HepG2 (cell line): ENCODE measurements around the gene ZCCHC8. TPM values are rescaled to one million over a fixed set of nuclear protein-coding genes. Genes with fewer than 3 reads are reported as not detected.
A peak's percentile ranks its signal among the peaks of the same experiment; 100 is the strongest.

ENCODE experiments used
- BCLAF1 ChIP-seq: fragments of 450-650 bp; IDR thresholded peaks from 2 replicates; pipeline ENCODE4 v1.6.1; 2017; ENCODE audit warnings: mild to moderate bottlenecking
- CAMTA2 ChIP-seq: sonication (generic); formaldehyde crosslinking; IDR thresholded peaks from 2 replicates; pipeline ENCODE4 v1.4.0; 2020; ENCODE audit warnings: mild to moderate bottlenecking, missing genetic modification reagents, borderline replicate concordance
- HMGA1 ChIP-seq: sonication (generic); formaldehyde crosslinking; conservative IDR thresholded peaks from 2 replicates; pipeline ENCODE4 v1.4.0; 2020; ENCODE audit warnings: missing genetic modification reagents
- KDM4B ChIP-seq: sonication (generic); formaldehyde crosslinking; IDR thresholded peaks from 2 replicates; pipeline ENCODE4 v1.4.0; 2020; ENCODE audit warnings: missing genetic modification reagents
- KLF12 ChIP-seq: sonication (generic); formaldehyde crosslinking; IDR thresholded peaks from 2 replicates; pipeline ENCODE4 v1.4.0; 2020; ENCODE audit warnings: missing genetic modification reagents, borderline replicate concordance
- NAIF1 ChIP-seq: sonication (generic); formaldehyde crosslinking; IDR thresholded peaks from 2 replicates; pipeline ENCODE4 v1.5.0; 2020; ENCODE audit warnings: mild to moderate bottlenecking, missing genetic modification reagents, borderline replicate concordance
- NR2F2 ChIP-seq: IDR thresholded peaks from 2 replicates; pipeline ENCODE4 v1.6.1; 2012; ENCODE audit warnings: low read depth, inconsistent platforms, borderline replicate concordance
- POGZ ChIP-seq: sonication (generic); formaldehyde crosslinking; IDR thresholded peaks from 2 replicates; pipeline ENCODE4 v1.4.0; 2020; ENCODE audit warnings: mild to moderate bottlenecking, missing genetic modification reagents
- SALL2 ChIP-seq: sonication (generic); formaldehyde crosslinking; IDR thresholded peaks from 2 replicates; pipeline ENCODE4 v1.8.1; 2023; ENCODE audit warnings: mild to moderate bottlenecking, missing genetic modification reagents, inconsistent platforms
- TBL1XR1 ChIP-seq: fragments of 150-350 bp; IDR thresholded peaks from 2 replicates; pipeline ENCODE4 v1.6.1; 2014; ENCODE audit warnings: borderline replicate concordance, low read length; ENCODE audit not compliant: partially characterized antibody
- TCF12 ChIP-seq, 2 experiments: fragments of 450-650 bp in 1 of 2; sonication (generic) in 1 of 2; formaldehyde crosslinking in 1 of 2; IDR thresholded peaks; 2 replicates each; pipeline versions ENCODE4 v1.6.1 to v1.8.0; 2017 to 2022; ENCODE audit warnings: antibody characterized with exemption in 1 of 2, mild to moderate bottlenecking in 1 of 2, missing genetic modification reagents in 1 of 2, moderate library complexity in 1 of 2
- TOPORS ChIP-seq: sonication (generic); formaldehyde crosslinking; IDR thresholded peaks from 2 replicates; pipeline ENCODE4 v1.8.0; 2023; ENCODE audit warnings: mild to moderate bottlenecking, missing genetic modification reagents
- ZC3H13 ChIP-seq: sonication (generic); formaldehyde crosslinking; IDR thresholded peaks from 2 replicates; pipeline ENCODE4 v1.8.1; 2023; ENCODE audit warnings: mild to moderate bottlenecking, missing genetic modification reagents, moderate library complexity
- ZFAT ChIP-seq: sonication (generic); formaldehyde crosslinking; conservative IDR thresholded peaks from 2 replicates; pipeline ENCODE4 v1.8.1; 2023; ENCODE audit warnings: missing genetic modification reagents, inconsistent platforms
- ZFYVE20 ChIP-seq: sonication (generic); formaldehyde crosslinking; IDR thresholded peaks from 2 replicates; pipeline ENCODE4 v1.8.0; 2023; ENCODE audit warnings: low read depth, mild to moderate bottlenecking, moderate library complexity, missing genetic modification reagents, borderline replicate concordance
- ZNF143 ChIP-seq: sonication (generic); formaldehyde crosslinking; IDR thresholded peaks from 2 replicates; pipeline ENCODE4 v1.4.0; 2020; ENCODE audit warnings: missing genetic modification reagents
- ZNF296 ChIP-seq: sonication (generic); formaldehyde crosslinking; conservative IDR thresholded peaks from 2 replicates; pipeline ENCODE4 v1.5.0; 2020; ENCODE audit warnings: mild to moderate bottlenecking, missing genetic modification reagents
- ZNF710 ChIP-seq: sonication (generic); formaldehyde crosslinking; IDR thresholded peaks from 2 replicates; pipeline ENCODE4 v1.5.0; 2020; ENCODE audit warnings: mild to moderate bottlenecking, missing genetic modification reagents, borderline replicate concordance
- polyA plus RNA-seq, 8 experiments: library from polyadenylated mRNA; depleted of rRNA in 3 of 8; stranded (reverse) in 7 of 8; unstranded in 1 of 8; fragments of >200 nt; fragmentation: Illumina TruSeq in 4 of 8; extraction: Trizol in 4 of 8; gene quantifications; 2 replicates each; pipeline versions ENCODE4 v1.2.1 to v1.2.3, GENCODE V29; 2011 to 2016; ENCODE audit warnings: low read depth in 4 of 8, missing spikeins in 1 of 8, mixed read lengths in 1 of 8; ENCODE audit not compliant: insufficient read depth in 1 of 8
- total RNA-seq, 5 experiments: library from RNA; depleted of rRNA; stranded (reverse); fragments of >200 nt; fragmentation: Illumina TruSeq; extraction: Trizol; gene quantifications; 2 replicates each; pipeline ENCODE4 v1.2.3, GENCODE V29; 2016; ENCODE audit warnings: low read depth in 1 of 5
- TF ChIP-seq, protein P1 (sequence below): sonication (generic); formaldehyde crosslinking; IDR thresholded peaks from 2 replicates; pipeline ENCODE4 v1.4.0; 2020; ENCODE audit warnings: missing genetic modification reagents
- TF ChIP-seq, protein P2 (sequence below): sonication (generic); formaldehyde crosslinking; IDR thresholded peaks from 2 replicates; pipeline ENCODE4 v1.5.1; 2020; ENCODE audit warnings: mild to moderate bottlenecking, missing genetic modification reagents, borderline replicate concordance

Gene ZCCHC8
- total and polyA plus RNA-seq, 2 of the 13 experiments (the other 11 are each of a cell fraction or from before 2014, with no cell fraction given), result 18.6 to 20.9 TPM

DNA sequence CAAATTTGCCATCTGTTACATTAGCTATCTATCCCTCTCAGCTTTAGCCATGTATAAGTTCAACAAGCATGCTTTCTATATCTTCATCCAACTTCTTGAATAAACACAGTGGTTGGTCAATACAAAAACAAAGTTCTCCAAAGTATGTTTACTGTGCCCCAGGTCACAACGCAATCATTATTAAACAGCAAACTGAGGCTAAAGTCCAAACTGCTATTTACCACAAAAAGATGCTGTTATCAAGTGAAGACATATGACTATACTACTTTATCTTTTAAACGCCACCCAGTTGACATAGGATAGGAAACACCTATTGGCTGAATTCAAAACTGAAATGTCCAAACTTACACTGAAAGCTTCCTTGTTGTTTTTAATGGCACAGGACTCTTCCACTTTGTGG is 11.7 kb downstream of the ZCCHC8 start (continued):
- TF ChIP-seq, protein P1, sequence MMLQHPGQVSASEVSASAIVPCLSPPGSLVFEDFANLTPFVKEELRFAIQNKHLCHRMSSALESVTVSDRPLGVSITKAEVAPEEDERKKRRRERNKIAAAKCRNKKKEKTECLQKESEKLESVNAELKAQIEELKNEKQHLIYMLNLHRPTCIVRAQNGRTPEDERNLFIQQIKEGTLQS (CRISPR knock-in tag), result no peak
- TF ChIP-seq KDM4B (CRISPR knock-in tag) (0 out of 2 replicates have a peak, but pooled peaks have one; percentile 50), POGZ (CRISPR knock-in tag) (no peak), TOPORS (CRISPR knock-in tag) (0 out of 2 replicates have a peak, but pooled peaks have one; percentile 57), ZNF710 (no peak), NR2F2 (peak; percentile 94), ZNF143 (CRISPR knock-in tag) (no peak), HMGA1 (CRISPR knock-in tag) (no peak), TBL1XR1 (no peak), ZFAT (CRISPR knock-in tag) (no peak), BCLAF1 (no peak), TCF12 (IDR thresholded peaks at IDR 0.05) (no peak), TCF12 (CRISPR knock-in tag; IDR thresholded peaks at IDR 0.05) (no peak), CAMTA2 (CRISPR knock-in tag) (no peak), ZC3H13 (no peak), ZNF296 (CRISPR knock-in tag) (no peak), NAIF1 (CRISPR knock-in tag) (no peak), SALL2 (CRISPR knock-in tag) (no peak), KLF12 (no peak), ZFYVE20 (no peak)
- TF ChIP-seq, protein P2, sequence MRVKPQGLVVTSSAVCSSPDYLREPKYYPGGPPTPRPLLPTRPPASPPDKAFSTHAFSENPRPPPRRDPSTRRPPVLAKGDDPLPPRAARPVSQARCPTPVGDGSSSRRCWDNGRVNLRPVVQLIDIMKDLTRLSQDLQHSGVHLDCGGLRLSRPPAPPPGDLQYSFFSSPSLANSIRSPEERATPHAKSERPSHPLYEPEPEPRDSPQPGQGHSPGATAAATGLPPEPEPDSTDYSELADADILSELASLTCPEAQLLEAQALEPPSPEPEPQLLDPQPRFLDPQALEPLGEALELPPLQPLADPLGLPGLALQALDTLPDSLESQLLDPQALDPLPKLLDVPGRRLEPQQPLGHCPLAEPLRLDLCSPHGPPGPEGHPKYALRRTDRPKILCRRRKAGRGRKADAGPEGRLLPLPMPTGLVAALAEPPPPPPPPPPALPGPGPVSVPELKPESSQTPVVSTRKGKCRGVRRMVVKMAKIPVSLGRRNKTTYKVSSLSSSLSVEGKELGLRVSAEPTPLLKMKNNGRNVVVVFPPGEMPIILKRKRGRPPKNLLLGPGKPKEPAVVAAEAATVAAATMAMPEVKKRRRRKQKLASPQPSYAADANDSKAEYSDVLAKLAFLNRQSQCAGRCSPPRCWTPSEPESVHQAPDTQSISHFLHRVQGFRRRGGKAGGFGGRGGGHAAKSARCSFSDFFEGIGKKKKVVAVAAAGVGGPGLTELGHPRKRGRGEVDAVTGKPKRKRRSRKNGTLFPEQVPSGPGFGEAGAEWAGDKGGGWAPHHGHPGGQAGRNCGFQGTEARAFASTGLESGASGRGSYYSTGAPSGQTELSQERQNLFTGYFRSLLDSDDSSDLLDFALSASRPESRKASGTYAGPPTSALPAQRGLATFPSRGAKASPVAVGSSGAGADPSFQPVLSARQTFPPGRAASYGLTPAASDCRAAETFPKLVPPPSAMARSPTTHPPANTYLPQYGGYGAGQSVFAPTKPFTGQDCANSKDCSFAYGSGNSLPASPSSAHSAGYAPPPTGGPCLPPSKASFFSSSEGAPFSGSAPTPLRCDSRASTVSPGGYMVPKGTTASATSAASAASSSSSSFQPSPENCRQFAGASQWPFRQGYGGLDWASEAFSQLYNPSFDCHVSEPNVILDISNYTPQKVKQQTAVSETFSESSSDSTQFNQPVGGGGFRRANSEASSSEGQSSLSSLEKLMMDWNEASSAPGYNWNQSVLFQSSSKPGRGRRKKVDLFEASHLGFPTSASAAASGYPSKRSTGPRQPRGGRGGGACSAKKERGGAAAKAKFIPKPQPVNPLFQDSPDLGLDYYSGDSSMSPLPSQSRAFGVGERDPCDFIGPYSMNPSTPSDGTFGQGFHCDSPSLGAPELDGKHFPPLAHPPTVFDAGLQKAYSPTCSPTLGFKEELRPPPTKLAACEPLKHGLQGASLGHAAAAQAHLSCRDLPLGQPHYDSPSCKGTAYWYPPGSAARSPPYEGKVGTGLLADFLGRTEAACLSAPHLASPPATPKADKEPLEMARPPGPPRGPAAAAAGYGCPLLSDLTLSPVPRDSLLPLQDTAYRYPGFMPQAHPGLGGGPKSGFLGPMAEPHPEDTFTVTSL (CRISPR knock-in tag), result peak; percentile 88; the same call in 1 of the 2 replicates
